Subcutaneous adipose tissue (tissue), 4 donors: ENCODE data around the gene CSF3. TPM values are rescaled to one million over a fixed set of nuclear protein-coding genes. Genes with fewer than 3 reads are reported as not detected.

Experiments used
- total RNA-seq, 4 donors: library from RNA; depleted of rRNA; stranded (reverse); fragments of >200 nt; gene quantifications; one replicate each; pipeline ENCODE4 v1.1.0, GENCODE V29; 2016
- TF ChIP-seq, protein P1 (sequence below): fragments of 450-650 bp; IDR thresholded peaks from one replicate; pipeline ENCODE4 v1.5.1; 2016; ENCODE audit warnings: low read depth, mild to moderate bottlenecking, control low read depth, antibody characterized with exemption, moderate library complexity

Gene CSF3
- total RNA-seq, 4 donors from 2014 or later = not detected

DNA sequence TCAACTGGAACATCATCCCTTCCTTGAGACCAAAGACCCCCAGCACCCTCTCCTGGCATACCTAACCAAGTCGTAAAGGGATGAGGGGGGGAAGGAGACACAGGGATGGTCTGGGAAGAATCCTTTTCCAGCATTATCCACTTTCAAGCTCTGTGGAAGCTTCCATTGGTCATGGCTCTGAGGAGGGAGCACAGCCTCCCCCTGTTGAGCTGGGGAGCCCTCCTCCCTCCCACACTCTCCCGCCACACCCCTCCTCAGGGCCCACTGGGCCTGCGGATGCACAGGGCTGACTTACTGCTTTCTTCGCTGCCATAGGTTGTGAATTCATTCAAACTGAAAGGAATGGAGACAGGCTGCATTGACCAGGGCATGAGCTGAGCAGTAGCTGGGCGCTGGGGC lies 12.4 kb downstream of the CSF3 start:
- TF ChIP-seq, protein P1, sequence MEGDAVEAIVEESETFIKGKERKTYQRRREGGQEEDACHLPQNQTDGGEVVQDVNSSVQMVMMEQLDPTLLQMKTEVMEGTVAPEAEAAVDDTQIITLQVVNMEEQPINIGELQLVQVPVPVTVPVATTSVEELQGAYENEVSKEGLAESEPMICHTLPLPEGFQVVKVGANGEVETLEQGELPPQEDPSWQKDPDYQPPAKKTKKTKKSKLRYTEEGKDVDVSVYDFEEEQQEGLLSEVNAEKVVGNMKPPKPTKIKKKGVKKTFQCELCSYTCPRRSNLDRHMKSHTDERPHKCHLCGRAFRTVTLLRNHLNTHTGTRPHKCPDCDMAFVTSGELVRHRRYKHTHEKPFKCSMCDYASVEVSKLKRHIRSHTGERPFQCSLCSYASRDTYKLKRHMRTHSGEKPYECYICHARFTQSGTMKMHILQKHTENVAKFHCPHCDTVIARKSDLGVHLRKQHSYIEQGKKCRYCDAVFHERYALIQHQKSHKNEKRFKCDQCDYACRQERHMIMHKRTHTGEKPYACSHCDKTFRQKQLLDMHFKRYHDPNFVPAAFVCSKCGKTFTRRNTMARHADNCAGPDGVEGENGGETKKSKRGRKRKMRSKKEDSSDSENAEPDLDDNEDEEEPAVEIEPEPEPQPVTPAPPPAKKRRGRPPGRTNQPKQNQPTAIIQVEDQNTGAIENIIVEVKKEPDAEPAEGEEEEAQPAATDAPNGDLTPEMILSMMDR = no peak

DNA sequence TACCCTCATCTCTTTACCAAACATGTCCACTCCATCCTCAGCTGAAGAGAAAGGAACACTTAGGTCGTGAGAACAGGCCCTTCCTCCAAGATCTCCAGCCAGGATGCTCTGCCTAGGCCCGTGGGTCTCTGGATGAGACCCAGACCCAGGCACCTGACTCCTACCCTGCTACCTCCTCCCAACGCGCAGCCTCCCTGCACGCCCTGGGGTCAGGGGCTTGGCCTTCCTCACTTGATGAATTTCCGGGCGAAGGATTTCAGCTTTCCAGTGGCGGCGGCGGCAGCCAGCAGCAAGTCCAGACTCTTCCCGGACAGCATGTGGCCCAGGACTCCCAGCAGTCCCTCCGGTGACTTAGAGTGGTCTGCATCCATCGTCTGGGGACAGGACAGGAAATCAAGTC lies 13.4 kb downstream of the CSF3 start:
- TF ChIP-seq, protein P1 = no peak

DNA sequence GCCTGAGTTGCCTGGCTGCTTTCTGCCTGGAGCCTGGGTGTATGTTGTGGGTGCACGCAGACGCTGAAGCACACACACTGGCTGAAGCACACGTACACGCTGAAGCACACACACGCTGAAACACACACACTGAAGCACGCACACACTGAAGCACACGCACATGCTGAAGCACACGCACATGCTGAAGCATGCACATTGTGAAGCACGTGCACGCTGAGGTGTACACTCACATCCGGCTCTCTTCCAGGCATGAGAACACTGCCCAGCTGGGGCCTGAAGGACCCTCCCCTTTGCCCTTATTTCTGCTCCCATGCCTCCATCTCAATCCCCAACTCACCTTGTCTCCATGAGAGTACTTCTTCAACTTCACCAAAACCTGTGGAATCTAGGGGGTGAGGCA lies 16.5 kb downstream of the CSF3 start:
- TF ChIP-seq, protein P1 = no peak

DNA sequence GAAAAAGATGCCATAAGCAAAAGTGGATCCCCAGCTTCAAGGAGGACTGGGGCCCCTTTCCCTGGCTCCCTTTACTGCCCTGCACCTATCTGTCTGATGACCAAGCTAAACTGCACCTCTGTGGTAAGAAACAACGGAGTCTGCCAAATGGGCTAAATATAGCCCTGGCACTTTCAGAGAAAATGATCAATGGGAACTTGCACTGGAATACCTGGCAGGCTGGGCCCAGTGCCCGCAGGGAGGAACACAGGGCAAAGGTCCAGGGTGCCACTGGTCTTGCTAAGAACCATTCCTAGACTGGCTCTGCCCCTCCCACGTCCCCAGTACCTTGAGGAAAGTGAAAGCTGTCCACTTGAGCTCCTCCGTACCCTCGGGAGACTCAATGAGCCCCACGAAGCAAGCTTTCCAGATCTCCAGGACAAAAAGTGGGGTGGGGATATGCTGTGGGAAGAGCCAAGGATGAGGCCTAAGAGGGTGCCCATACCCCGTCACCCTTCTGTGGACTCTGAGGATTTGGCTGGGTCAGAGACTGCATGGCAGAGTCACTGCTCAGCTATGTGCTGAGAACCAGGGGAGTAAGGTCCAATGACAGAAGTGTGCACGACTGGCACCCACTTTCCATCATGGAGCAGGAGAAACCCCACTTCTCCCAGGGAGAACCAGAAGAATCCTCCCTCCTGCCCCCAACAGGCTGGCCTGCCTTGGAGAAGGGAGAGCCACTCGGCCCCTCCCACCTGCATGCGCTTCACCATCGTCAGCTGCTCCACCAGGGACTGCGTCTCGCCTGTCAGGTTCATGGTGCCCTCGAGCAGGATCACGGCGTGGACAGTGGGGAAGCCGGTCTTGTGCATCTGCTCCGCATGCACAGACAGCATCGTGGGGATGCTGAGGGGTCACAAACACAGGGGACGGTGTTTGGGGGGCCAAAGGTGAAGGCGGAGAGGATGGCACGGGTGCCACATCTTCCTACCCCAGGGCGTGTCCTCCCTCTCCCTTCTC lies 17.4 kb downstream of the CSF3 start:
- TF ChIP-seq, protein P1 = no peak

DNA sequence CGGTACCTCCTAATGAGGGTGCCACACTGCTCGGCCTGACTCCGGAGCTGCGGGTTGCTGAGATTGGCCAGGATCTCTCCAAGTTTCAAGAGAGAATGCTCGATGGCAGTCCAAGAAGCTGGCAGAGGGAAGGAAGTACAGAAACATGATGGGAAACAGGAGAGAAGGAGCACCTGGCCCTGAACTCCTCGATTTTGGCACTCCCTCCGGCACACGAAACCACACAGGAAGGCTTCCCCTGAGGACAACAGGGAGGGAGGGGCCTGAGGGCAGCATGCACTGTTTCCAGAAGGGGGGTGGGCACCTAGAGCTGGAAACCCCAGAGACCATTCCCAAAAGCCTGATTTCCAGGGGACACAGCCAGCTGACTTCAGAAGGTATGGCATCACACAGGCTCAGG lies 18.1 kb downstream of the CSF3 start:
- TF ChIP-seq, protein P1 = no peak

DNA sequence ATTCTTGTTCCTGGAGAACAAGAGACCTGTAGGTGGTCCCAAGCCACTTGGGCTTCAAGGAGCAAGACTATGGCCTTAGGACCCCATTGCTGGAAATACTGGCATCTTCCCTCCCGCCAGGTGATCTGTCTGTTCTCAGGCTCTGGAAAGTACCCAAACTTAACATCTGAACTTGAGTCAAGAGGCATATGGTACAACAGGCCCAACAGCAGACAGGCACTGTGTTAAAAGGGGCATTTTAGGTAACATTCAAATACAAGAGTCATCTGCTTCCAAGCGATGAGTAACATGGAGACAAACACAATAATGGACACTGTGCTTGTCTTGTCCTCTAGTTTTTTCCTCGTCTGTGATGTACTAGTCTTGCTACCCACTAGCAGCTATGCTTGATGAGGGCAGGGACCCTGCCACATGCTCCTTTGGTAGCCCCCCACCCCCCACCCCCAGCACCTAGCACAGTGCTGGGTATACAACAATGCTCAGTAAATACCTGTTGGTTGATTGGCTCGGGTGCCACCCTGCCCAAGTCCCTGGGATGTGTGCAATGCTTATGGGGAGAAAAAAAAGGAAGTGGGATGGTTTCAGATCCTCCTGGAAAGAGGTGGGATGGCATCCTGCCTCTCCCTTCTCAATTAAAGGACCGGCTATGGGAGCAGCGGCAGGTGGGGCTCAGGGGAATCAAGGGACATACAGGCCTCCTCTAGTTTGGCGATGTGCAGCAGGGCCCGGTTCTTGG lies 19.4 kb downstream of the CSF3 start:
- TF ChIP-seq, protein P1 = no peak

DNA sequence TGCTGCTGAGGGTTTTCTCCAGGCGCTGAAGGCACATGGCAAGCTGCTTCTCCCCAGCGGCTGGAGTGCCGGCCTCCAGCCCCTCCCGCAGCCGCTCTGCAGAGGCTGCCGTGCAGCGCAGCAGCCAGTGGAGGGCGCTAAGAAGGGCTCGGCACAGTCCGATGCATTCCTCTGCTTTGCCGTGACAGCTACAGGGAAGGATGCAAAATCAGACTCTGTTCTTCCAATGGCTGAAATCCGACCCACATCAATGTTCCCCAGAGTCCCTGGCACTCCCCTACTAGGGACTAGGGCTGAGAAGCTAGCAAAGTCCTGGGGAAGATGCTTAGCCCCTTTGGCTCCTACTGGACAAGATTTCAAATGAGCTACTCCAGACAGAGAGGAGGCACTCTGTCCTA lies 19.9 kb downstream of the CSF3 start:
- TF ChIP-seq, protein P1 = no peak
